Activated CD4-positive, alpha-beta T cell treated with anti-CD3 and anti-CD28 coated beads for 48 hours (primary cell): ENCODE data around the gene MRPS34.

ENCODE experiments used
- DNase-seq: peaks from one replicate; pipeline ENCODE4 v3.0.0-alpha.2; 2020

Gene MRPS34

GRCh38 chr16:1768767-1769401 is 4.0 kb downstream of the MRPS34 start:
- no peak for DNase-seq

GRCh38 chr16:1768061-1768766 is 4.7 kb downstream of the MRPS34 start:
- no peak for DNase-seq

- DNase-seq, result no peak
Measured at GRCh38 chr16:1767116-1767994, 5.6 kb downstream of the MRPS34 start.

GRCh38 chr16:1766701-1767100 is 6.2 kb downstream of the MRPS34 start:
- DNase-seq, result no peak

- no peak for DNase-seq
Measured at GRCh38 chr16:1766231-1766630, 6.7 kb downstream of the MRPS34 start.

GRCh38 chr16:1765826-1766225 is 7.1 kb downstream of the MRPS34 start:
- no peak for DNase-seq

- DNase-seq, result no peak
Measured at GRCh38 chr16:1764971-1765370, 8.0 kb downstream of the MRPS34 start.

GRCh38 chr16:1763521-1764511 is 9.1 kb downstream of the MRPS34 start:
- DNase-seq, result no peak

- no peak for DNase-seq
Measured at GRCh38 chr16:1762879-1763520, 9.9 kb downstream of the MRPS34 start.

- no peak for DNase-seq
Measured at GRCh38 chr16:1762196-1762878, 10.6 kb downstream of the MRPS34 start.

- no peak for DNase-seq
Measured at GRCh38 chr16:1761751-1762150, 11.2 kb downstream of the MRPS34 start.

GRCh38 chr16:1760911-1761310 is 12.0 kb downstream of the MRPS34 start:
- no peak for DNase-seq

GRCh38 chr16:1759511-1759910 is 13.4 kb downstream of the MRPS34 start:
- no peak for DNase-seq

- no peak for DNase-seq
Measured at GRCh38 chr16:1758923-1759322, 14.0 kb downstream of the MRPS34 start.

GRCh38 chr16:1757714-1758461 is 15.0 kb downstream of the MRPS34 start:
- no peak for DNase-seq

GRCh38 chr16:1754204-1754603 is 18.7 kb downstream of the MRPS34 start:
- DNase-seq, result no peak

- DNase-seq, result no peak
Measured at GRCh38 chr16:1752853-1753252, 20.1 kb downstream of the MRPS34 start.

- no peak for DNase-seq
Measured at GRCh38 chr16:1751946-1752345, 21.0 kb downstream of the MRPS34 start.

GRCh38 chr16:1749152-1750117 is 23.5 kb downstream of the MRPS34 start:
- DNase-seq, result no peak
